Fibroblast of pulmonary artery (primary cell): Measurements from ENCODE around the gene EIF2B2.
A peak's percentile ranks its signal among the peaks of the same experiment; 100 is the strongest.

ENCODE experiments used
- DNase-seq: peaks from one replicate; pipeline ENCODE4 v3.0.0-alpha.2; 2010; ENCODE audit warnings: low read depth
- H3K4me3 ChIP-seq: replicated peaks from 2 replicates; pipeline ENCODE4 v1.5.1; 2011; ENCODE audit warnings: low read depth, mild to moderate bottlenecking, control low read depth, low read length, moderate library complexity
- TF ChIP-seq, protein P1 (sequence below): IDR thresholded peaks from 2 replicates; pipeline ENCODE4 v1.5.1; 2011; ENCODE audit warnings: mild to moderate bottlenecking, control low read depth, low read length, inconsistent platforms; ENCODE audit errors: missing control alignments

Gene EIF2B2

GRCh38 chr14:74981833-74982232, 20.9 kb upstream of the EIF2B2 start:
- no peak for DNase-seq
- TF ChIP-seq, protein P1, sequence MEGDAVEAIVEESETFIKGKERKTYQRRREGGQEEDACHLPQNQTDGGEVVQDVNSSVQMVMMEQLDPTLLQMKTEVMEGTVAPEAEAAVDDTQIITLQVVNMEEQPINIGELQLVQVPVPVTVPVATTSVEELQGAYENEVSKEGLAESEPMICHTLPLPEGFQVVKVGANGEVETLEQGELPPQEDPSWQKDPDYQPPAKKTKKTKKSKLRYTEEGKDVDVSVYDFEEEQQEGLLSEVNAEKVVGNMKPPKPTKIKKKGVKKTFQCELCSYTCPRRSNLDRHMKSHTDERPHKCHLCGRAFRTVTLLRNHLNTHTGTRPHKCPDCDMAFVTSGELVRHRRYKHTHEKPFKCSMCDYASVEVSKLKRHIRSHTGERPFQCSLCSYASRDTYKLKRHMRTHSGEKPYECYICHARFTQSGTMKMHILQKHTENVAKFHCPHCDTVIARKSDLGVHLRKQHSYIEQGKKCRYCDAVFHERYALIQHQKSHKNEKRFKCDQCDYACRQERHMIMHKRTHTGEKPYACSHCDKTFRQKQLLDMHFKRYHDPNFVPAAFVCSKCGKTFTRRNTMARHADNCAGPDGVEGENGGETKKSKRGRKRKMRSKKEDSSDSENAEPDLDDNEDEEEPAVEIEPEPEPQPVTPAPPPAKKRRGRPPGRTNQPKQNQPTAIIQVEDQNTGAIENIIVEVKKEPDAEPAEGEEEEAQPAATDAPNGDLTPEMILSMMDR = no peak
- no peak overlapping the region for H3K4me3 ChIP-seq

- H3K4me3 ChIP-seq = no peak overlapping the region
- no peak for DNase-seq
- TF ChIP-seq, protein P1 = no peak
Observed at GRCh38 chr14:74982661-74983060, 20.1 kb upstream of the EIF2B2 start.

- no peak for DNase-seq
- H3K4me3 ChIP-seq = no peak overlapping the region
- TF ChIP-seq, protein P1 = no peak
Observed at GRCh38 chr14:74983343-74983742, 19.4 kb upstream of the EIF2B2 start.

GRCh38 chr14:74984236-74985027, 18.3 kb upstream of the EIF2B2 start:
- TF ChIP-seq, protein P1 = no peak
- no peak for DNase-seq
- no peak overlapping the region for H3K4me3 ChIP-seq

GRCh38 chr14:74985028-74985310, 17.8 kb upstream of the EIF2B2 start:
- no peak overlapping the region for H3K4me3 ChIP-seq
- no peak for DNase-seq
- TF ChIP-seq, protein P1 = no peak

DNA sequence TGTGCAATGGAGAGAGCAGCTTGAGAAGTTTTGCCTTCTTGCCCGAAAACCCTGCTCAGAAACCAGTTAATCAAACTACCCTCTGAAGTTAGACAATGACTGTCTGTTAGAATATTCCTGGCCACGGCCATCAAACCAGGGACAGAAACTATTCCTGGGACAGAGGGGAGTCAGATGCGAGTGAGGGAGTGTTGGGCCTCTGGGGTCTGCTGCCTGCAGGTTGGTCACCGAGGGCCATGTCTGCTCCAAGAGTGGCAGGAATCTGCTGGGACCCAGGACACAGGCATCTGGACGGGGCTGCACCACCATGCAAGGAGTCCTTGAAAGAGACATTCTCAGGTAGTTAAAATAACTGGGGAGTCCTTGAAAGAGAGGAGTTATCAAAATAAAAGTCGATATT, 16.9 kb upstream of the EIF2B2 start:
- TF ChIP-seq, protein P1 = no peak
- no peak overlapping the region for H3K4me3 ChIP-seq
- DNase-seq = no peak

DNA sequence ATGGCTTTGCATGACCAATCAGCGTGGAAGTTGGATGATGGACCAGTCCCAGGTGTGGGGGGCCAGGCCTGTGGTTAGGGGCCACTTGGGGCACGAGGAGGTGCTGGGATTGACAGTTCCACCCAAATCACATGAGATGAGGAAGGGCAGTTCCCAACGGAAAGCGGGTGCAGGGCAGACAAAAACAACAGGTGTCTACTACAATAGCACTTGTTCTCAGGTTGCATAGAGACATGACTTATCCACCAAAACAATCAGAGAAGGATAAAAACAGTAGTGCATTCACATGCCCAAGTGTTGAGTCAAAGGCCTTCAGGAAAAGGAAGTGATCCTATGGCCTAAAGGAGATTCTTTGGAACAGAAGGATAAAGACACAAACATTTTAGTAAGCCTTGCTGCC, 14.6 kb upstream of the EIF2B2 start:
- TF ChIP-seq, protein P1 = no peak
- peak; percentile 86 for DNase-seq
- no peak overlapping the region for H3K4me3 ChIP-seq
